Measurements from ENCODE around the gene PTCD1. TPM values are rescaled to one million over a fixed set of nuclear protein-coding genes. Genes with fewer than 3 reads are reported as not detected.

PTCD1 gene
- total RNA-seq, 1 donor from 2014 or later: 5.4 TPM

DNA sequence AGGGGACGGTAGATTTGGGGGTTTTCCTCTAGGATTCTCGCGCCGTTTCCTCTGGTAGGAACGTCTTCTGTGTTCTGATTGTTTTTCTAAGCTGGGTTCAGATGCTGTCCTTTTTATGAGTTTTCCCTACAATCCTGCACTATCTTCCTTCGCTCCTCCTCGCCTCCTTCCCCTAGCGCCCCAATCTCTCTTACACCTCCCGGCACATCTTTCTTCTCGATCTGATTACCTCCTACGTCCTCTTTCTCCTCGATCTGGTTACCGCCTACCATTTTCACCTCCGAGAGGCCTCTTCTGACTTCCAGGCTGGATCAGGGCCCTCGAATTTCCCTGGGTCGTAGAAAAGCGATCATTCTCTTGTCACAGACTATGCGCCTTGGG, 29.4 kb downstream of the PTCD1 start:
- peaks cover 17% of the 10 kb centered on the region for H3K36me3 Mint-ChIP-seq (ENCODE audit: low read depth)
- peaks cover 38% of the 10 kb centered on the region for H3K4me1 Mint-ChIP-seq (ENCODE audit: low read depth)
- H3K27me3 Mint-ChIP-seq (ENCODE audit: low read depth): no peaks in the 10 kb centered on the region
- DNase-seq (ENCODE audit: low spot score): no peak
- peak overlapping the region; percentile 99 for H3K4me3 Mint-ChIP-seq (ENCODE audit: unreplicated experiment)
- H3K27ac Mint-ChIP-seq (ENCODE audit: unreplicated experiment): peak overlapping the region; percentile 99
- TF ChIP-seq CTCF (IDR thresholded peaks at IDR 0.05): no peak
- no peaks in the 10 kb centered on the region for H3K9me3 Mint-ChIP-seq (ENCODE audit: low read depth)

- no peaks in the 10 kb centered on the region for H3K27me3 Mint-ChIP-seq (ENCODE audit: low read depth)
- H3K4me1 Mint-ChIP-seq (ENCODE audit: low read depth): peaks cover 41% of the 10 kb centered on the region
These were observed 30.0 kb downstream of the PTCD1 start, which contains the start of the genes BUD31 and PDAP1 for GRCh38 chr7:99408379-99409191. BUD31 (plus strand) TSS chr7:99408969; CDS start chr7:99411093, 2,124 bp downstream. PDAP1 (minus strand) TSS chr7:99408597; CDS start chr7:99408548, 49 bp downstream.

GRCh38 chr7:99407872-99408378, 30.7 kb downstream of the PTCD1 start:
- H3K36me3 Mint-ChIP-seq (ENCODE audit: low read depth): peaks cover 19% of the 10 kb centered on the region
- H3K27ac Mint-ChIP-seq (ENCODE audit: unreplicated experiment): peak overlapping the region; percentile 99
- H3K4me3 Mint-ChIP-seq (ENCODE audit: unreplicated experiment): peak overlapping the region; percentile 99
- no peaks in the 10 kb centered on the region for H3K27me3 Mint-ChIP-seq (ENCODE audit: low read depth)
- no peak for DNase-seq (ENCODE audit: low spot score)
- H3K9me3 Mint-ChIP-seq (ENCODE audit: low read depth): no peaks in the 10 kb centered on the region
- no peak for TF ChIP-seq CTCF (IDR thresholded peaks at IDR 0.05)
- peaks cover 41% of the 10 kb centered on the region for H3K4me1 Mint-ChIP-seq (ENCODE audit: low read depth)

More at GRCh38 chr7:99408379-99409191, 30.0 kb downstream of the PTCD1 start, which contains the start of the genes BUD31 and PDAP1:
- TF ChIP-seq CTCF (IDR thresholded peaks at IDR 0.05): no peak
- H3K27ac Mint-ChIP-seq (ENCODE audit: unreplicated experiment): peak within 1 kb of the TSS; percentile 99
- peak; percentile 97 for DNase-seq (ENCODE audit: low spot score)
- H3K9me3 Mint-ChIP-seq (ENCODE audit: low read depth): no peaks in the 10 kb centered on the region
- peak within 1 kb of the TSS; percentile 99 for H3K4me3 Mint-ChIP-seq (ENCODE audit: unreplicated experiment)
- peaks cover 19% of the 10 kb centered on the region for H3K36me3 Mint-ChIP-seq (ENCODE audit: low read depth)

DNA sequence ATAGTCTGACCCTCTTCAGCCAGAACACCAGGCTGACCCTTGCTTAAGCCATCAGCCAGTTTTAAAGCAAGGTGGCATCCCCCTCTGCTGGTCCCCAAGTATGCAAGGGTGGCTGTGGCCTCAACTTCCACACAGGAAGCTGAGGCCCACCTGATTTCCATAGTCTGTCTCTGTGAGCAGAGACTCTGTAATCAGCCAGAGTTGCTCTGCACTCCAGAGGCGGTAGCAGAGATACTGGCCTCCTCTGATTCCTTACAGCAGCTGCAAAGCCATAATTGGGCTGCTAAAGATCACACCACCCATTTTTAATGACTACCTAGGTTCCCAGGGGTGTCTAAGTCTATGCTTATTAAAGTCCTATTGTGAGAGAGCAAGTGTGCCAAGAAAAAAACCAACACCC, 32.0 kb downstream of the PTCD1 start:
- Mint-ChIP-seq H3K27ac (ENCODE audit: unreplicated experiment) (peak overlapping the region; percentile 66), H3K36me3 (ENCODE audit: low read depth) (peaks cover 18% of the 10 kb centered on the region), H3K9me3 (ENCODE audit: low read depth) (no peaks in the 10 kb centered on the region), H3K27me3 (ENCODE audit: low read depth) (no peaks in the 10 kb centered on the region), H3K4me1 (ENCODE audit: low read depth) (peaks cover 41% of the 10 kb centered on the region), H3K4me3 (ENCODE audit: unreplicated experiment) (no peak overlapping the region)
- no peak for TF ChIP-seq CTCF (IDR thresholded peaks at IDR 0.05)
- DNase-seq (ENCODE audit: low spot score): no peak

- no peaks in the 10 kb centered on the region for H3K27me3 Mint-ChIP-seq (ENCODE audit: low read depth)
- peaks cover 30% of the 10 kb centered on the region for H3K4me1 Mint-ChIP-seq (ENCODE audit: low read depth)
- no peak overlapping the region for H3K4me3 Mint-ChIP-seq (ENCODE audit: unreplicated experiment)
- H3K27ac Mint-ChIP-seq (ENCODE audit: unreplicated experiment): peak overlapping the region; percentile 3
- TF ChIP-seq CTCF (IDR thresholded peaks at IDR 0.05): no peak
- DNase-seq (ENCODE audit: low spot score): no peak
- H3K36me3 Mint-ChIP-seq (ENCODE audit: low read depth): peaks cover 16% of the 10 kb centered on the region
- no peaks in the 10 kb centered on the region for H3K9me3 Mint-ChIP-seq (ENCODE audit: low read depth)
These were observed 33.6 kb downstream of the PTCD1 start for GRCh38 chr7:99404977-99405320.

Measured in chondrocyte (in vitro differentiated cells).